Left ventricle myocardium superior (tissue), 1 donor: ENCODE data around the gene OSBPL2. TPM values are rescaled to one million over a fixed set of nuclear protein-coding genes. Genes with fewer than 3 reads are reported as not detected.

ENCODE experiments used
- ATAC-seq: fragments of 200-7000 bp; cut with Tn5 transposase; one replicate; pipeline ENCODE4 v1.9.1; 2020; ENCODE audit warnings: mild to moderate bottlenecking, moderate library complexity
- DNase-seq: peaks from one replicate; pipeline ENCODE4 v3.0.0-alpha.2; 2020
- intact Hi-C: fragments of 100-400 bp; cut with micrococcal nuclease; formaldehyde crosslinking; loops from one replicate; pipeline ENCODE4 v1.11.0; 2022
- total RNA-seq: library from RNA; stranded (reverse); fragmentation: NEBNext Ultra II Directional; extraction: Animal tissue kit (Norgen Biotek cat#: 25700); gene quantifications from one replicate; pipeline ENCODE4 v1.2.1, GENCODE V29; 2021
- donor health status: DM: no; HTN: yes; CAD: no; lungs with severe emphysema.

The OSBPL2 gene
- total RNA-seq, 1 donor from 2014 or later: 60.0 TPM

GRCh38 chr20:62219101-62219991 lies 19.0 kb upstream of the OSBPL2 start:
- ATAC-seq (no peak), DNase-seq (no peak)
- intact Hi-C loops: no loop called here

- DNase-seq (peak; percentile 73), ATAC-seq (peak; percentile 87)
These were observed 18.2 kb upstream of the OSBPL2 start, which contains the start of gene HRH3 for GRCh38 chr20:62219992-62220665. Gene HRH3 (minus strand): TSS chr20:62220278. CDS start chr20:62219970, 308 bp downstream.

GRCh38 chr20:62220666-62221568 lies 17.4 kb upstream of the OSBPL2 start:
- DNase-seq (no peak), ATAC-seq (peak; percentile 21)
- intact Hi-C loops: no loop called here

More at GRCh38 chr20:62219992-62220665, 18.2 kb upstream of the OSBPL2 start, which contains the start of gene HRH3:
- intact Hi-C loops: no loop called here

- intact Hi-C loops: no loop called here
- ATAC-seq (no peak), DNase-seq (no peak)
These were observed 16.0 kb upstream of the OSBPL2 start for GRCh38 chr20:62222266-62222850.

GRCh38 chr20:62222972-62223371 lies 15.3 kb upstream of the OSBPL2 start:
- DNase-seq (no peak), ATAC-seq (no peak)
- intact Hi-C loops: no loop called here

GRCh38 chr20:62223571-62223970 lies 14.8 kb upstream of the OSBPL2 start:
- ATAC-seq: no peak
- intact Hi-C loops: no loop called here

GRCh38 chr20:62224113-62224855 lies 14.0 kb upstream of the OSBPL2 start:
- intact Hi-C loops: no loop called here
- no peak for ATAC-seq
- DNase-seq: no peak

More at GRCh38 chr20:62223571-62223970, 14.8 kb upstream of the OSBPL2 start:
- DNase-seq: no peak

GRCh38 chr20:62225026-62225425 lies 13.3 kb upstream of the OSBPL2 start:
- ATAC-seq: no peak
- intact Hi-C loops: no loop called here
- no peak for DNase-seq

- intact Hi-C loops: no loop called here
- ATAC-seq (no peak), DNase-seq (no peak)
These were observed 12.3 kb upstream of the OSBPL2 start for GRCh38 chr20:62225820-62226635.

- no peak for ATAC-seq
These were observed 11.4 kb upstream of the OSBPL2 start for GRCh38 chr20:62226707-62227590.

GRCh38 chr20:62227591-62227976 lies 10.7 kb upstream of the OSBPL2 start:
- intact Hi-C loops: no loop called here
- ATAC-seq (no peak), DNase-seq (no peak)

More at GRCh38 chr20:62226707-62227590, 11.4 kb upstream of the OSBPL2 start:
- no peak for DNase-seq
- intact Hi-C loops: no loop called here

- intact Hi-C loops: no loop called here
- DNase-seq (peak; percentile 54), ATAC-seq (peak; percentile 55)
These were observed 10.1 kb upstream of the OSBPL2 start for GRCh38 chr20:62227977-62228958.

- intact Hi-C loops: no loop called here
- DNase-seq (no peak), ATAC-seq (no peak)
These were observed 9.3 kb upstream of the OSBPL2 start for GRCh38 chr20:62228982-62229545.

- DNase-seq (no peak), ATAC-seq (no peak)
- intact Hi-C loops: no loop called here
These were observed 8.7 kb upstream of the OSBPL2 start for GRCh38 chr20:62229667-62230066.

GRCh38 chr20:62230276-62230675 lies 8.0 kb upstream of the OSBPL2 start:
- ATAC-seq (no peak), DNase-seq (no peak)
- intact Hi-C loops: no loop called here
